ENCODE data around the gene GRK3. TPM values are rescaled to one million over a fixed set of nuclear protein-coding genes. Genes with fewer than 3 reads are reported as not detected.

GRK3 gene
- total RNA-seq, 1 donor from 2014 or later, result 66.7 TPM

GRCh38 chr22:25563761-25564319 is 635 bp upstream of the GRK3 start:
- Mint-ChIP-seq H3K27ac (peak overlapping the region; percentile 99), H3K4me3 (peak overlapping the region; percentile 94), H3K9me3 (no peaks in the 10 kb centered on the region), H3K4me1 (peaks cover 81% of the 10 kb centered on the region), H3K36me3 (ENCODE audit: low read depth) (peaks cover 10% of the 10 kb centered on the region), H3K27me3 (no peaks in the 10 kb centered on the region)
- POLR2A ChIA-PET, result interaction anchor here (0.6 to 5.0 kb wide), 19 partner anchors 9 to 1093 kb away, joined by 3 to 53 read pairs (median 5); partner anchors contain the start of gene MIAT
- intact Hi-C loops (cut with micrococcal nuclease), result loop anchor here (1.0 to 10.0 kb wide), 5 partner anchors 87 to 1108 kb away; partner anchors contain the start of gene ASPHD2
- peak; percentile 37 for DNase-seq
- peak; percentile 37 for ATAC-seq (ENCODE audit: low read depth)
- no peak for TF ChIP-seq CTCF (IDR thresholded peaks at IDR 0.05)
- CTCF ChIA-PET, result interaction anchor here (2.3 to 9.0 kb wide), 2 partner anchors 9 to 21 kb away, joined by 5 to 68 read pairs; no protein-coding TSS in a partner anchor

- H3K27me3 Mint-ChIP-seq, result no peaks in the 10 kb centered on the region
- H3K4me1 Mint-ChIP-seq, result peaks cover 83% of the 10 kb centered on the region
- ChIA-PET POLR2A (interaction anchor here (1.0 to 5.0 kb wide), 6 partner anchors 8 to 91 kb away, joined by 5 to 53 read pairs (median 22); no protein-coding TSS in a partner anchor), CTCF (interaction anchor here (1.2 to 9.0 kb wide), 3 partner anchors 8 to 22 kb away, joined by 3 to 68 read pairs (median 5); no protein-coding TSS in a partner anchor)
- no peaks in the 10 kb centered on the region for H3K9me3 Mint-ChIP-seq
- ATAC-seq (ENCODE audit: low read depth) (no peak), DNase-seq (peak; percentile 53)
- intact Hi-C loops (cut with micrococcal nuclease), result loop anchor here (1.0 to 10.0 kb wide), 7 partner anchors 37 to 1107 kb away; partner anchors contain the start of gene ASPHD2
- H3K36me3 Mint-ChIP-seq (ENCODE audit: low read depth), result peaks cover 18% of the 10 kb centered on the region
- H3K4me3 Mint-ChIP-seq, result peak overlapping the region; percentile 98
- H3K27ac Mint-ChIP-seq, result peak overlapping the region; percentile 94
- TF ChIP-seq CTCF (IDR thresholded peaks at IDR 0.05), result no peak
Measured at GRCh38 chr22:25564979-25565677, 653 bp downstream of the GRK3 start.

- POLR2A ChIA-PET, result interaction anchor here (0.7 to 5.0 kb wide), 4 partner anchors 12 to 1097 kb away, joined by 3 to 53 read pairs (median 33); no protein-coding TSS in a partner anchor
- TF ChIP-seq CTCF (IDR thresholded peaks at IDR 0.05), result no peak
- Mint-ChIP-seq H3K4me3 (peak overlapping the region; percentile 98), H3K9me3 (no peaks in the 10 kb centered on the region), H3K4me1 (peaks cover 84% of the 10 kb centered on the region), H3K27ac (peak overlapping the region; percentile 94), H3K36me3 (ENCODE audit: low read depth) (peaks cover 23% of the 10 kb centered on the region), H3K27me3 (no peaks in the 10 kb centered on the region)
- intact Hi-C loops (cut with micrococcal nuclease), result loop anchor here (5.0 to 10.0 kb wide), 3 partner anchors 36 to 858 kb away; partner anchors contain the start of gene ASPHD2
- ATAC-seq (ENCODE audit: low read depth), result no peak
- CTCF ChIA-PET, result interaction anchor here (1.2 to 9.0 kb wide), 2 partner anchors 20 to 23 kb away, joined by 3 to 68 read pairs; no protein-coding TSS in a partner anchor
- DNase-seq, result no peak
Measured at GRCh38 chr22:25566186-25566897, 1.9 kb downstream of the GRK3 start.

- peaks cover 25% of the 10 kb centered on the region for H3K36me3 Mint-ChIP-seq (ENCODE audit: low read depth)
- intact Hi-C loops (cut with micrococcal nuclease), result loop anchor here (1.0 to 10.0 kb wide), 4 partner anchors 35 to 858 kb away; partner anchors contain the start of gene ASPHD2
- POLR2A ChIA-PET, result interaction anchor here (4.1 kb wide), 1 partner anchor 89 kb away, joined by 33 read pairs; no protein-coding TSS in a partner anchor
- no peaks in the 10 kb centered on the region for H3K27me3 Mint-ChIP-seq
- H3K27ac Mint-ChIP-seq, result peak overlapping the region; percentile 94
- peak overlapping the region; percentile 98 for H3K4me3 Mint-ChIP-seq
- CTCF ChIA-PET, result interaction anchor here (1.0 to 9.0 kb wide), 3 partner anchors 24 to 206 kb away, joined by 3 to 68 read pairs (median 5); no protein-coding TSS in a partner anchor
- TF ChIP-seq CTCF (IDR thresholded peaks at IDR 0.05), result no peak
- DNase-seq, result no peak
- H3K9me3 Mint-ChIP-seq, result no peaks in the 10 kb centered on the region
- H3K4me1 Mint-ChIP-seq, result peaks cover 83% of the 10 kb centered on the region
- no peak for ATAC-seq (ENCODE audit: low read depth)
Measured at GRCh38 chr22:25566898-25567235, 2.4 kb downstream of the GRK3 start.
